ENCODE data around the gene COPS3. TPM values are rescaled to one million over a fixed set of nuclear protein-coding genes. Genes with fewer than 3 reads are reported as not detected.

The COPS3 gene
- 83.8 TPM for total RNA-seq
- long read RNA-seq, transcript COPS3-201 (12 exons, 1,641 nt) = major isoform, 66 of 86 reads
- long read RNA-seq, partial matches to known transcripts = 0 of 86 reads
- long read RNA-seq, other reads (novel, unspliced or antisense) = 20 of 86 reads

DNA sequence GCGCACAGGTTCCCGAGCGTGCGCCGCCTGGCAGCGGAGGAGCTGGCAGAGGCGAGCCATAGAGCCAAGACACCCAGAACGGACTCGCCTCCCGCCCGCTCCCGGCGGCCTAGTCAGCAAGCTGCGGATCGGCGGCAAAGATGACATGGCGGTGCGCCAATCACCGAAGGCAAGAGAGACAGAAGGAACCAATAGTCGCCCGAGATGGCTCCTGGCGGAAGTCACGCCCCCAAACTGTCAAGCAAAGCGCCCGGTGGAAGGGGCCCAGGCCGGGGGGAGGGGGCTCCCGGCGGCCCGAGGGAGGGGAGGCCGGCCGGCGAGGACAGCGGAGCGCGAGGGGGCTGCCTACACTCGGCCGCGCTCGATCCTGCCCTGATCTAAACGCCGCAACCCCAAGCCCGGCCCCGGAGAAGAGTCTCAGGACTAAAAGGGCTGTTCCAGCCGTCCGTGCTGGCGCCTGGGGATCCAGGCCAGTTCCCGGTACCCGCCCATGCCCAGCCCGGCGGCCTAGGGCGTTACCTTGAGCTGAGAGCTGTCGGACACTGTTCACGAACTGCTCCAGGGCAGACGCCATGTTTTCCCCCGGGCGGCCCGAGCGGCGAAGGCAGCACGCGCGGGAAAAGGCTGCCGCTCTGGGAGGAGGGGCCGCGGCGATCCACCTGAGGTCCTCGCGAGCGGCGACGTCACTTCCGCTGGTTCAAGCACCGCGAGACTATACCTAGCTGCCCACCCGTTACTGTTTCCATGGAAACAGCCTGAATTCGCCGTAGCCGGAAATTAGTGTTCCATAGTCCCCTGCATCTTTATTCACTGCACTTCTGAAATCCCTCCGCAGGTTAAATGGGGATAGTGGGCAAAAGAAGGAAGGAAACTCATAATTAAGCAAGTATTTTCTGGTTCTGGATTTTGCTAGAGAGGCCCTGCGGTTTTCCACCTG, at the start of gene COPS3:
Gene COPS3, minus strand, starts transcription at position 634 of the 937 bp plus-strand sequence. Its CDS starts 60 bp downstream, at position 574.
- peak; percentile 99 for DNase-seq (ENCODE audit: missing footprints)
- ATAC-seq = peak; percentile 96
- intact Hi-C loops (cut with DNase I) = no loop called here

DNA sequence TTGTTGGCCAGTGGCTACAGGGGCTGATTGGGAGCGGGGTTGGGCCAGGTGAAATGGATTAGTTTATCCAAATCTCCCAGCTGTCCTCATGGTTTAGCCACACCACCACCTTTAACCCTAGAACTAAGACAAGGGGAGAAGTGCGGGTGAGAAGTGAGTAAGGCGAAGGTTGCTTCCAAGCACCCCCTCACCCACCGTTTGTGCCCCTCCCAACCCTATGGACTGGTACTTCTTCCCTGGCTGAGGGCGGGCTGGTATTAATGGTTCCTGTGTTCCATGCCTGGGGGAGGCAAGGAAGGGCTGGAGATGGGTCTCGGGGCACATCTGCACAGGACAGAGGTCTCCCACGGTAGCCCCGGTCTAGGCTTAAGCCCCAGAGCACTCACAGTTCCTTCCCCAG, 47.2 kb upstream of the COPS3 start:
- DNase-seq (ENCODE audit: missing footprints) = no peak
- intact Hi-C loops (cut with DNase I) = no loop called here

DNA sequence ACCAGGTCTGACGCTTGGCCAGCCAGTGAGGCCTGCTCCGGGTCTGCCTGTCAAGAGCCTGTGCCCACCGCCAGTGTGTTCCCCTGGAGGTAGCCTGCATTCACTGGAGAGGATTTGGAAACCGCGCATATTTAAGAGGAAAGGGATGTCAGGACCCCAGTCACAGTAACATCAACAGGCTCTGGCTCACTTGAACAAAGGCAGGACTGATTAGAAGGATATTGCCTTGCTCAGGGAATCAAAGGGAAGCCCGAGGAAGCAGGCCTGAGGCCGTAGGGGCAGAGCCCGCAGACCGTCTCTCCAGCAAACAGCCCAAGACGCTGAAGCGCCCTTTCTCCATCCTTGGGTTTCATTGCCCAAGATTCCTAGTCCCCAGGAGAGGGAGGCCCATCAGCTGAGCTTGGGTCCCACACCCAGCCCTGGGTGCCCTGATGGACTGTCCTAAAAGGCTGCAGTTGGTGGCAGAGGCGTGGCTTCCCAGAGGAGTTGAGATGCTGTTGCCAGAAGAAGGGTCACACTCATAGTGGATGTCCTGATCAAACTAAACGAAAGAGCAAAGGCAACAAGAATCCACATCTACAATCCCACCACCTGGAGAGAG, 45.3 kb upstream of the COPS3 start:
- intact Hi-C loops (cut with DNase I) = no loop called here

More for the DNA sequence above, 47.2 kb upstream of the COPS3 start:
- ATAC-seq = no peak

DNA sequence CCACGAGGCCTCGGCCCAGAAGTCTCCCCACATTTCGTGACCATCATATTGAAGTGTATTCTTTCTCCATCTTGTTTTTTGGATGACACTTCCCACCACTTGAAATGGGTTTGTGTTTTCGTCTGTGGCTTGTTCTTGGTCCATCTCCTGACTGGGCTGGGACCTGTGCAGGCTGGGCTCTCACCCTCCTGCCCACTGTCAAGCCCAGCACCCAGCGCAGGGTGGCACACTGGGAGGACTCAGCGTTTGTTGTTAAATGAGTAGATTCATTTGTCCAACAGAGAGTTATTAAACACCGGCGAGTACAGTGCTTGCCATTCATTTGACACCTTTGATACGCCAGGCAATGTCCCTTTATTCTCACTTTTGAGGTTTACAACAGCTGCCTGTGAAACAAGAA, 44.8 kb upstream of the COPS3 start:
- DNase-seq (ENCODE audit: missing footprints) (no peak), ATAC-seq (no peak)
- intact Hi-C loops (cut with DNase I) = no loop called here

More for the DNA sequence above, 45.3 kb upstream of the COPS3 start:
- ATAC-seq (no peak), DNase-seq (ENCODE audit: missing footprints) (no peak)

DNA sequence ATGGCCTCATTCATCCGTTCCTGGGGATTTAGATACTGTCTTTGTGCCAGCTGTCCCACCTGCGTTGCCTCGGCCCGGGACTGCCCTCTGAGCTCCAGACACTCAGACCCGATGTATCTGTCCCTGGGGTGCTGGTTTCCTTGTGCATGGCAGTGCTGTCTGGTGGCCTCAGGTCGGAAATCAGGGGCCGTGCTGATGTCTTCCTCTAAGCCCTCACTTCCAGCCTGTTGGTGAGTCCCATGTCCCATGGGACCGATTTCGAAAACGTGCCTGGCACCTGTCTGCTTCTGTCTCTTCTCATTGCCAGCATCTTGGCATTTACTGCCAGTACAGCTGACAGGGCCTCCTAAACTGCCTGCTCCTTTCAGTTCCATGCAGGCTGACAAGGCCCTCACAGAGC, 44.2 kb upstream of the COPS3 start:
- DNase-seq (ENCODE audit: missing footprints) (no peak), ATAC-seq (no peak)

DNA sequence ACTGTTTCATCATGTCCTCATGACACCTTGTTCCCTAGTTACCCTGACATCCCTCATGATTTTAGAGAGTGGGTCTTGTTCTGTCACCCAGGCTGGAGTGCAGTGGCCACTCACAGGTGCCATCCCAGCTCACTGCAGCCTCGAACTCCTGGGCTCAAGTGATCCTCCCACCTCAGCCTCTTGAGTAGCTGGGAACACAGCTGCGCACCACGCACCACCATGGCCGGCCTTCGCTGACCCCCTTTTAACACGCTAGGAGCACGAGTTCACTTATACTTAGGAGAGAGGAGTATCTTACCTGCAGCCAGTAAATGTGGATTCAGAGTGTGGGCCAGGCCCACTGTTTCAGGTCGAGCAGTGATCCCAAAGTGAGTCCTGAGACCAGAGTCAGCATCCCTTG, 43.6 kb upstream of the COPS3 start:
- no peak for DNase-seq (ENCODE audit: missing footprints)
- ATAC-seq = no peak
- intact Hi-C loops (cut with DNase I) = no loop called here

More for the DNA sequence above, 44.2 kb upstream of the COPS3 start:
- intact Hi-C loops (cut with DNase I) = no loop called here

DNA sequence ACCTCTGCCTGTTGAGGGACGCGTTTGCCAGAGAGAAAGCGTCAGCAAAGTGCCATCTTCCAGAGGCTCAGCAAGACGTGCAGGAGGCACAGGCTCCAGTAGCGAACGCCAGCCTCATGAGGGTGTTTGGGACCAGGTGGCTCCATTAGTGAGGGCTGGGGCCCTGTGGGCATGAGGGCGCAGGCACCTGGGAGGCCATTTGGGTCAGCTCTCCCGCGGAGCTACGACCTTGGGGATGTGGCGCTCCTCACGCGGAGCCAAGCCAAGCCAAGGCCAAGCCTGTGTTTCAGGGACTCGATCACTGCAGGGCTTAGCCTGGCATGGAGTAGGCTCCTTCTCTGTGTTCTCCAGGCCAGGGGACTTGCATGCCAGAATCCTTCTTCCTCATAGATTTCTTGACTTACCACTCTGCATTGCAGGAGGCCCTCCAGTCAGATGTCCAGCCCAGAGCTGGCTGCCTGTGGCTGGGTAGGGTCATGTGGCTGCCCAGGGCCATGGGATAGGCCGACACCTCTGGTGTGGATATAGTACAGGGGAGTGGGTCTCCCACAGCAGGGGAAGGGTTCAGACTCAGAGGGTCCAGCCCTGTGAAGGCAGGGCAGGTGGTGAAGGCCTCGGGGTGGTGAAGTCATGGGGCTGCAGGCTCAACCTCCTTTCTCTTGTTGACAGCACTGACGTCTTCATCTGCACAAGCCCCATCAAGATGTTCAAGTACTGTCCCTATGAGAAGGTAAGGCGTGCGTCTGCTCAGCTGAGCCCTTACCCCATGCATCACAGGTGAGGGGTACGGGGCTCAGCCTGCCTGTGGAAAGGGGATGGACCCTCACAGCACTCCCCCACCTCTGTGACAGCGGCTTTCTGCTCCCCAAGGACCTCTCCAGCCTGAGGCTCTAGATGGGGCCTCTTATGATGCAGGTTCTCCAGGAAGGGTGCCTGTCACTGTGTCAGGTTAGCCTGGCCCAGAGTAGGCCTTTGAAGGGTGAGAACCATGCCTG, 41.8 kb upstream of the COPS3 start:
- ATAC-seq (no peak), DNase-seq (ENCODE audit: missing footprints) (no peak)
- intact Hi-C loops (cut with DNase I) = no loop called here

DNA sequence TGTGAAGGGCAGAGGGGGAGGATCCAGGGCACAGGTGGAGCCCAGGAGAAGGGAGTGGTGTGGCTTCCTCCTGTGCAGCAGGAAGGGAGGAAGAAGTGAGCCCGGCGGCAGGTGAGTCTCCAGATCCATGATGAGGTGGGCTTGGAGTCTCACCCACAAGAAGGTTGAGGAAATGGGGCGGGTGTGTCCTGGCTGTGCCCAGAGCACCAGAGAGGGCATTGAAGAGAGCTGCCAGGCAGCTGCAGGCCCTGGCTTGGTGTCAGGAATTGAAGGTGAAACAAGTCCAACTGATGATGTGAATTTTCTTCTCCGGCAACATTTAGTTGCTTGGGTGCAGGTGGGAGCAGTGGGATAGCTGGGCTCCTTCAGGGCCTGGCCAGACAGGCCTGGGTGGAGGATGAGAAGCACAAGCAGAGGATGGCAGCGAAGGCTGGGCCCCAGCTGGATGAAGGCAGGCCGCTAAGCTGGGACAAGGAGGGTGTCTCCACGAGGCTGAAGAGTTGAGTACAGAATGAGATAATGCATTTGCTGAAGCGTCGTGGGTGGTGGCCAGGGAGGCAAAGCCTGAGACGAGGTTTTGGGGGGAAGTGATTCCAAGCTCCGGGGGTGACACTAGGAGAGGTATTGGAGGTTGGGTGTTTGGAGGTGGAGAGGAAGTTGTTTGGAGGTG, 40.4 kb upstream of the COPS3 start:
- DNase-seq (ENCODE audit: missing footprints) (no peak), ATAC-seq (no peak)
- intact Hi-C loops (cut with DNase I) = no loop called here

DNA sequence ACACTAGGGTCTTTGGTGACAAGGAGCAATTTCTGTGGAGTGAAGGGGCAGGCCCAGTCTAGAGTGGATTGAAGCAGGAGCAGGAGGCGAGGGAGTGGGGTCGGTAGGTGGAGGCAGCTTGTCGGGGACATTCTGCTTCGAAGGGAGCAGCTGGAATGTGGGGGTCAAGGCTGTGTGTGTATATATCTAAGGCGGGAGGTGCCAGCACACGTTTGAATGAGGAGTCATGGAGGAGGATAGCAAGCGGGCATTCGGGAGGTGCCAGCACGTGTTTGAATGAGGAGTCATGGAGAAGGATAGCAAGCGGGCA, 39.8 kb upstream of the COPS3 start:
- intact Hi-C loops (cut with DNase I) = no loop called here
- ATAC-seq = no peak
- DNase-seq (ENCODE audit: missing footprints) = no peak

DNA sequence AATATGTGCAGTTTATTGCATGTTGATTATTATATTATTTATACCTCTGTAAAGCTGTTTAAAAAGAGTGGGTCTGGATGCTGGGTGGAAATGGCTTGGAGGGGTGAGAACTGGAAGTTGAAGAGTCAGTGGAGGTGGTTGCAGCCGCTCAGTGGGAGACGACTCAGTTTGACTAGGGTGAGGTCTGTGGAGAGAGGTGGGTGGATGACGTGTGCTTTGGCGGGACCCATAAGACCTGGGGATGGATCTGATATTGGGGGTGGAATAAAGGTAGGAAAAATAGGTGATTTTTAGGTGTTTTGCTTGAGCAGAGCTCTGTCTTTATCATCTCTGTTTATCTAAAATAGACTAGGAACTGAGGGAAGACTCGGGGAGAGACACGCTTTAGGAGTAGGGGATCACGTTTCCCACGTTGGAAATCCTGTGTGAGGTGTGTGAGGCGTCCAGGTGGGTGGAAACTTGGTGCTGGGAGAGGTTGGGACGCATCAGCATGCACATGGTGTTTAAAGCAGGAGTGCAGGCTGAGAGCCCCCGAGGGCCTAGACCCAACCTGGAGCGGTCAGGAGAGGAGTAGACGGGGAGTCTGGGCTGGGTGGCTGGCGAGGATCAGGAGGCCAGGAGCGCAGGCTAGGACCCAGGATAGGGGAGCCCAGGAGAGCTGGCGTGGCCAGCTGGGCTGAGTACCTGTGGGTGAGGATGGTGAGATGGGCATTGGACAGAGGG, 39.3 kb upstream of the COPS3 start:
- intact Hi-C loops (cut with DNase I) = no loop called here
- no peak for DNase-seq (ENCODE audit: missing footprints)

DNA sequence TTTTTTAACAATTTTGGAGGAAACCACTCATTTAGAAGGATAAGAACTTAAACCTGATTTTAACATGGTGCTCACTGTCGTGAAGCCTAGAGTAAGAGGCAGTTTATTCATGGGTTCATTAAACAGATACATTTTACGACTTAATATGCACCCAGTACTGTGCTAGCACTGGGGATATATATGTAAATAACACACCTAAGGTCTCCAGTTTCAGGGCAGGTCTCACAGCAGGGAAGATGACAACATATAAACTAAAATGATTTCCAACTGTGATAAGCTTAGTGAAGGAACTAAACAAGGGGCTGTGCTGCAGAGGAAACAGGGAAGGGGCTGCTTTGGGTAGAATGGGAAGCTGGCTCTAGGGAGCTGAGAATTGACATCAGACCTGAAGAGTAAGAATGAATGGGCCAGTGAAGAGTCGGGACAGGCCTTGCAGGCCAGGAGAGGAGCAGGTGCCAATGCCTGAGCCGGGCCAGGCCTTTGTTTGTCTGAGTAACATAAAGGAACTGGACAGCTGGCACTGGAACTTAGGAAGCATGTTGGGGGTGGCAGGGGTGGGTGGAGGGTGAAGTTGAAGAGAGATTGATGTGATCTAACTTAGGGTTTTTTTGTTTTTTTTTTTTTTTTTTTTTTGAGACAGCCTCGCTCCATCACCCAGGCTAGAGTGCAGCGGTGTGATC, 34.2 kb upstream of the COPS3 start:
- ATAC-seq = no peak
- no peak for DNase-seq (ENCODE audit: missing footprints)
- intact Hi-C loops (cut with DNase I) = no loop called here

More for the DNA sequence above, 39.3 kb upstream of the COPS3 start:
- ATAC-seq = no peak

DNA sequence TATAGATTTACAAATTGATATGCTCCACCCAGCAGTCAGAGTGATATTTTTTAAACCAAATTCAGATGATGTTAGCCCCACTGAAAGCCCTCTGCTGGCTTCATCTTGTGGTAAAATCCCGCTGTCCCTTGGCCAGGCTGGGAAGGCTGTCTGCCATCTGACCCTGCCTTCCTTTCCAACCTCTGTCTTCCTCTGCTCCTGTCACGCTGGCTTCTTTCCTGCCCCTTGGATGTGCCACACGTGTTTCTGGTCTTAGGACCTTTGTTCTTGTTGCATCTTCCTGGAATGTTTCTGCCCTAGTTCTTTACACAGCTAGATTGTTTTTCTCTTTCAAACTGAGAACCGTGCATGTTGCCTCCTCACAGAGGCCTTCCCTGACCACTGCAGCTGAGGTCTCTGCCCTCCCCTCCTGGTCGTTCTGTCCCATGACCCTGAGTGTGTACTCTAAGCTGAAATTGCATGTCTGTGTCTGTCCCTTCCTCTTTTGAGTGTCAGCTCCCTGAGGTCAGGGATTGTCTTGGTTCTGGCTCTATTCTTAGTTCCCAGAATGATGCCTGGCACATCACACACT, 33.5 kb upstream of the COPS3 start:
- intact Hi-C loops (cut with DNase I) = no loop called here
- ATAC-seq (no peak), DNase-seq (ENCODE audit: missing footprints) (no peak)

DNA sequence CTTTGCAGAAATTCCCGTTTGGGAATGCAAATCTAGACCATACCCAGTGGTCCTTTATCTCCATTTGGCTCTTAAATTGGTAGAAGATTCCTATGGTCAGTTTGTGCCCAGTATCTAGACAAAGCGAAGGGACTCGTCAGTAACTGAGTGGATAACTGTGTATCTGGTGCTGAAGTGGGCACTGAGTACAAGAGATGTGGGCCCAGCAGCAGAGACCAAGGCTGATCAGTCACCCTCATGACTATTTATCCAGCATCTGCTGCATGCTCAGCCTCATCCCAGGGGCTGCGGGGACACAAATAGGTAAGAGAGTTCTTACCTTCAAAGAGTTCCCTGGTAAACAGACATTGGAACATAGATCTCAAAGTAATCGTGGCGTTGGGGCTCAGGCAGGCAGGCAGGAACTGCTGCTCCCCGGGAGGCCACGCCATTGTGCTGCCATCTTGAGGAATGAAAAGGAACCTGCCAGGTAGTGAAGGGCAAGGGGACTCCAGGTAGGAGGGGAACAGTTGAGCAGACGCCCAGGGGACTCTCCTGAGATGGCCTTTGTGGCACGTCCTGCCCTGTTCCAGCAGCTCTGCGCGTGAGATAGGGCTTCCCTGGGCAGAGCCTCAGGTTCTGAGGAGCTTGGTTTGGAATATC, 32.4 kb upstream of the COPS3 start:
- peak; percentile 42 for ATAC-seq
- no peak for DNase-seq (ENCODE audit: missing footprints)
- intact Hi-C loops (cut with DNase I) = loop anchor here (2.0 kb wide), 1 partner anchor 313 kb away; no protein-coding TSS in a partner anchor

DNA sequence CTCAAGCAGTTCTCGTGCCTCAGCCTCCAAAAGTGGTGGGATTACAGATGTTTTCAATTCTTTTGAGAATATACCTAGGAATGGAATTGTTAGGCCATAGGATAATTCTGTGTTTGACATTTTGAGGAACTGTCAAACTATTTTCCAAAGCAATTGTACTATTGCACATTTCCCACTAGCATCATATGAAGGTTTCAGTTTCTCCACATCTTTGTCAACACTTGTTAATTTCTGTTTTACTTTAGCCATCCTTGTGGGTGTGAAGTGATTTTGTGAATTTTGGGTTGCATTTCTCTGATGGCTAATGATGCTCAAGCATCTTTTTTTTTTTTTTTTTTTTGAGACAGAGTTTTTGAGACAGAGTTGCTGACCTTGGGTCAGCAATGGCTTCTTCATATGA, 28.3 kb upstream of the COPS3 start:
- ATAC-seq (no peak), DNase-seq (ENCODE audit: missing footprints) (no peak)
- intact Hi-C loops (cut with DNase I) = no loop called here

DNA sequence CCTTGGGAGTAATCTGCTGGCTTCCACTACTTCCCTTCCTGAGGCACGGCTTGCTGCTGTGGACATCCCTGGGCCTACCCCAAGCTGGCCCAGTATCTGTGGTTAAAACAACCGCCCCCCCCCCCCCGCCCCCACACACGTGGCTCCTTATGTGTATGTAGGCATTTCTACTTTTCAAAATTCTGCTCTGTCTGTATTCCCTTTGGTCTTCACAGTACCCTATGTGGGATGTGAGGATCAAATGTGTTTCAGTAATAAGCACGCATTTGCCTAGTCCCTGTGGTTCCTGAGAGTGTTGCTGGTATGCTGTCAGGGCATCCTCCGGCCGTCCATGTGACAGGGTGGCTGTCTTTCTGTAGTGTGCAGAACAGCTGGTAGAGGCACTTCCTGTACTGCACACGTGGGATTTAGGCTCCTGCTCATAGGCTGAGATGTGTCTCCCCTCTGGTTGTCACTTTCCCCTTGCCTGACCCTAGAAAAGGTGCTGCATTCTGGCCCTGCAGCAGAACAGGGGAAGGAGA, 24.3 kb upstream of the COPS3 start:
- intact Hi-C loops (cut with DNase I) = no loop called here
- no peak for DNase-seq (ENCODE audit: missing footprints)
- no peak for ATAC-seq

DNA sequence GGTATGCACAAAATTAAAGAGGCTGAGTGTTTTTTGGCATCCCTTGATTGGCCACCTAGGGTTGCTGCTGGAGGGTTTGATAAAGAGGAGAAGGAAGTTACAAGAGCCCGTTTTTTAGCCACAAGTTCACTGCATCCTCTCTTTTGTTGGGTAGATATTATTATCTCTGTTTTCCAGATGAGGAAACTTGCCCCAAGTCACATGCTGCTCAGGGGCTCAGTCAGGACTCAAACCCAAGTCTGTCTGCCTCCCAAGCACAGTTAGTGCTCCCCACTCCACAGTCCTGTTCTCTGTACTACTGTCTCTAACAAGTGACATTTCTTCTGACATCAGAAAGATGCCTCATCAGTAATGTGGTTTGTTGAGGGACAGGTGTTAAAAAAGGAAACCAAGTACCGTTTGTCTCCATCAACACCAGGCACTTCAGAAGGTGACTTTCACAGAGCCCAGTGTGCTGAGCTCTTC, 23.5 kb upstream of the COPS3 start:
- no peak for DNase-seq (ENCODE audit: missing footprints)
- intact Hi-C loops (cut with DNase I) = no loop called here
- ATAC-seq = peak; percentile 4
